MCF 10A (cell line): ENCODE measurements around the gene ASMT. TPM values are rescaled to one million over a fixed set of nuclear protein-coding genes. Genes with fewer than 3 reads are reported as not detected.
"Not testable (repeated sequence)": the region's sequence is repeated elsewhere in the genome, so short reads cannot be mapped to it uniquely, and the experiment has no call there.

Source experiments
- Bru-seq: library from RNA; stranded (reverse); fragments of 400-500 nt; gene quantifications from one replicate; lab custom pipeline; 2021; lab: Mats Ljungman, UMichigan
- BruChase-seq, 2 experiments: library from RNA; stranded (reverse); fragments of 400-500 nt; gene quantifications; one replicate each; lab custom pipeline; 2021; lab: Mats Ljungman, UMichigan
- BruUV-seq: library from RNA; stranded (reverse); fragments of 400-500 nt; replicated peaks from 2 replicates; lab custom pipeline; 2021; lab: Mats Ljungman, UMichigan
- CTCF ChIA-PET: fragments of 300-600 bp; sonication (Branson Sonifier 250); formaldehyde crosslinking; extraction: SDS; loops from one replicate; lab custom pipeline; 2021; ENCODE audit warnings: antibody characterized with exemption, inconsistent platforms; lab: Yijun Ruan, JAX
- POLR2A ChIA-PET: fragments of 300-600, 350-650 bp; sonication (Branson Sonifier 250); formaldehyde crosslinking; extraction: SDS; loops from one replicate; lab custom pipeline; 2020; ENCODE audit warnings: antibody characterized with exemption, inconsistent platforms; lab: Yijun Ruan, JAX
- DNase-seq: peaks from one replicate; pipeline ENCODE4 v3.0.0-alpha.2; 2018; ENCODE audit not compliant: unreplicated experiment
- H3K27ac Mint-ChIP-seq: one replicate; pipeline ENCODE4 v1.8.0; 2022; ENCODE audit warnings: mild to moderate bottlenecking, low read depth, mixed read lengths; ENCODE audit not compliant: unreplicated experiment
- H3K27me3 Mint-ChIP-seq: one replicate; pipeline ENCODE4 v1.8.0; 2022; ENCODE audit warnings: mixed read lengths; ENCODE audit not compliant: insufficient read depth, unreplicated experiment
- H3K36me3 Mint-ChIP-seq: one replicate; pipeline ENCODE4 v1.8.0; 2022; ENCODE audit warnings: mild to moderate bottlenecking, moderate library complexity, mixed read lengths; ENCODE audit not compliant: insufficient read depth, unreplicated experiment
- H3K4me1 Mint-ChIP-seq: one replicate; pipeline ENCODE4 v1.8.0; 2022; ENCODE audit warnings: mixed read lengths; ENCODE audit not compliant: insufficient read depth, unreplicated experiment
- H3K4me3 Mint-ChIP-seq: one replicate; pipeline ENCODE4 v1.8.0; 2022; ENCODE audit warnings: mild to moderate bottlenecking, moderate library complexity, mixed read lengths; ENCODE audit not compliant: unreplicated experiment
- H3K9me3 Mint-ChIP-seq: one replicate; pipeline ENCODE4 v1.8.0; 2022; ENCODE audit warnings: mixed read lengths; ENCODE audit not compliant: unreplicated experiment
- intact Hi-C: fragments of 100-400 bp; cut with micrococcal nuclease; formaldehyde crosslinking; loops from 2 replicates; pipeline ENCODE4 v1.14.1; 2022
- long read RNA-seq: library from polyadenylated mRNA; stranded (forward); transcript quantifications from one replicate; pipeline ENCODE4 v2.0.0, GENCODE V29; 2022
- total RNA-seq: library from RNA; stranded (reverse); gene quantifications from 2 replicates; pipeline ENCODE4 v1.2.3, GENCODE V29; 2022
- TF ChIP-seq, protein P1 (sequence below): fragments of 200-600 bp; IDR thresholded peaks from one replicate; pipeline ENCODE4 v1.8.0; 2022; ENCODE audit warnings: antibody characterized with exemption, mild to moderate bottlenecking; ENCODE audit not compliant: unreplicated experiment

Gene ASMT, protein sequence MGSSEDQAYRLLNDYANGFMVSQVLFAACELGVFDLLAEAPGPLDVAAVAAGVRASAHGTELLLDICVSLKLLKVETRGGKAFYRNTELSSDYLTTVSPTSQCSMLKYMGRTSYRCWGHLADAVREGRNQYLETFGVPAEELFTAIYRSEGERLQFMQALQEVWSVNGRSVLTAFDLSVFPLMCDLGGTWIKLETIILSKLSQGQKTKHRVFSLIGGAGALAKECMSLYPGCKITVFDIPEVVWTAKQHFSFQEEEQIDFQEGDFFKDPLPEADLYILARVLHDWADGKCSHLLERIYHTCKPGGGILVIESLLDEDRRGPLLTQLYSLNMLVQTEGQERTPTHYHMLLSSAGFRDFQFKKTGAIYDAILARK
- not detected in 2 replicates for total RNA-seq
- percentile 10 among the genes with signal in this experiment for Bru-seq, nascent RNA
- not detected for BruChase-seq, experiment 1, labeled RNA remaining after a 6-hour chase
- BruChase-seq, experiment 2, labeled RNA remaining after a 2-hour chase, result percentile 2 among the genes with signal in this experiment
- long read RNA-seq, result 0 reads

DNA sequence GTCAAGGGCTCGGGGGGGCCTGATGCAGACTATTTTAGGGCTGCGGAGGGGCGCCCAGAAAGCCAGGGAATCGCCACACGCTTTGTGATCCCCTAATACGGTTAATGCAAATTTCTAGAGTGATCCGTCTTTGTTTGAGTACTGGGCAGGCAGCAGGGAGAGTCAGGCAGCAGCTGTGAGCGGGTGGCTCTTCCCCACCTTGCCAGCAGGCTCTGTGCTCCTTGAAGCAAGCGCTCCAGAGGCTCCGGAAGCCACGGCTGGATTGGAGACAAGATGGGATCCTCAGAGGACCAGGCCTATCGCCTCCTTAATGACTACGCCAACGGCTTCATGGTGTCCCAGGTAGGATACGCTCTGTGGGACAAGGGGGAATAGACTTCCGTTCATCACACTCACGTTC lies at the start of gene ASMT:
ASMT (plus strand) TSS at position 133 of the 400 bp plus-strand sequence; CDS start at position 274, 141 bp downstream.
- TF ChIP-seq, protein P1, sequence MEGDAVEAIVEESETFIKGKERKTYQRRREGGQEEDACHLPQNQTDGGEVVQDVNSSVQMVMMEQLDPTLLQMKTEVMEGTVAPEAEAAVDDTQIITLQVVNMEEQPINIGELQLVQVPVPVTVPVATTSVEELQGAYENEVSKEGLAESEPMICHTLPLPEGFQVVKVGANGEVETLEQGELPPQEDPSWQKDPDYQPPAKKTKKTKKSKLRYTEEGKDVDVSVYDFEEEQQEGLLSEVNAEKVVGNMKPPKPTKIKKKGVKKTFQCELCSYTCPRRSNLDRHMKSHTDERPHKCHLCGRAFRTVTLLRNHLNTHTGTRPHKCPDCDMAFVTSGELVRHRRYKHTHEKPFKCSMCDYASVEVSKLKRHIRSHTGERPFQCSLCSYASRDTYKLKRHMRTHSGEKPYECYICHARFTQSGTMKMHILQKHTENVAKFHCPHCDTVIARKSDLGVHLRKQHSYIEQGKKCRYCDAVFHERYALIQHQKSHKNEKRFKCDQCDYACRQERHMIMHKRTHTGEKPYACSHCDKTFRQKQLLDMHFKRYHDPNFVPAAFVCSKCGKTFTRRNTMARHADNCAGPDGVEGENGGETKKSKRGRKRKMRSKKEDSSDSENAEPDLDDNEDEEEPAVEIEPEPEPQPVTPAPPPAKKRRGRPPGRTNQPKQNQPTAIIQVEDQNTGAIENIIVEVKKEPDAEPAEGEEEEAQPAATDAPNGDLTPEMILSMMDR, result no peak
- BruUV-seq, result no TSS peak
- Mint-ChIP-seq H3K4me3 (no peak within 1 kb of the TSS), H3K27ac (no peak within 1 kb of the TSS), H3K36me3 (no peaks in the 10 kb centered on the region), H3K9me3 (no peaks in the 10 kb centered on the region), H3K27me3 (peaks cover 12% of the 10 kb centered on the region), H3K4me1 (no peaks in the 10 kb centered on the region)
- POLR2A ChIA-PET, result no interaction called here
- no peak for DNase-seq
- CTCF ChIA-PET, result no interaction called here
- intact Hi-C loops, result no loop called here

DNA sequence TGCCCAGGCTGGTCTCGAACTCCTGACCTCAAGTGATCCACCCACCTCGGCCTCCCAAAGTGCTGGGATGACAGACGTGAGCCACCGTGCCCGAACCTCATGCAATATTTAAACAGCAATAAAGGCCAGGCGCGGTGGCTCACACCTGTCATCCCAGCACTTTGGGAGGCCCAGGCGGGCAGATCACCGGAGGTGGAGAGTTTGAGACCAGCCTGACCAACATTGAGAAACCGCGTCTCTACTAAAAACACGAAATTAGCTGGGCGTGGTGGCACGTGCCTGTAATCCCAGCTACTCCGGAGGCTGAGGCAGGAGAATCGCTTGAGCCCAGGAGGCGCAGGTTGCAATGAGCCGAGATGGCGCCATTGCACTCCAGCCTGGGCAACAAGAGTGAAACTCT lies 40.7 kb upstream of the ASMT start:
- H3K9me3 Mint-ChIP-seq, intact Hi-C loops, CTCF ChIA-PET, H3K27me3 Mint-ChIP-seq, H3K27ac Mint-ChIP-seq, H3K4me3 Mint-ChIP-seq, POLR2A ChIA-PET, BruUV-seq, H3K36me3 Mint-ChIP-seq, DNase-seq, H3K4me1 Mint-ChIP-seq: not testable (repeated sequence)

DNA sequence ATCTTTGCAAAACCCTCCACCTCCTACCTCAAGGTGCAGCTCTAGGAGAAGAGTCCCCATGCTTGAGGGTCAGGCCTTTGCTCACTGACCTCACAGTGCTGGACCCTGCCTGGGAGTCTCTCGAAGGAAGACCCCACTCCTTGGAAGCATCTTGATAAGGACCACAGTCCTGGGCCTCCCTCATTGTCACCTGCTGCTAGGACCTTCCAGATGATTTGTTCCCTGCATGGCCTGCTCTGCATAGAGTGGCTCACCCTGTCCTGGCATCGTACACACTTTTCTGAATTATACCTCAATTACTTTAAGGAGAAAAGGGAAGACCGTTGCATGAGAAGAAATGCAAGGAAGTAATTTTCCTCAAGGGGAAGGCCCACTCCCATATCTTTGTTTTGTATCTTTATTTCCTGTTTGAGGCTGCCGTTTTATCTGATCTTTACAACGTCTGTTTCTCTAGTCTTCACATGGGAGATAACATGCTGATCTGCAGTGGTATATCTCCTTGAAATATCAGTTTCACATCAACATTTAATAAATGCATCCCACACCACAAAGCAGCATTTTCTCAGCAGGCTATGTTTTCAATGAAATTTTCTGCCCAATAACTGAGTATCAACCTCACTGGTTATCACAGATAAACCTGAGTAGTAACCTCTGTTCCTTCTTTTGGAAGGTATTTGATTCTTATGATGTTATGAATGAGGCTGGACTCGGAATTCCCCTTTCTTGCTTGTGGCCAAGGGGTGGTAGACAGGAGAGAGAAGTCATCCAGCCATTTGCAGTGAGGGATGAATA lies 38.5 kb upstream of the ASMT start:
- TF ChIP-seq, protein P1, result no peak
- no peak for DNase-seq
- no TSS peak for BruUV-seq
- ChIA-PET POLR2A (no interaction called here), CTCF (no interaction called here)
- Mint-ChIP-seq H3K36me3 (no peaks in the 10 kb centered on the region), H3K4me3 (no peak overlapping the region), H3K4me1 (no peaks in the 10 kb centered on the region), H3K9me3 (no peaks in the 10 kb centered on the region), H3K27ac (no peak overlapping the region), H3K27me3 (no peaks in the 10 kb centered on the region)
- intact Hi-C loops, result no loop called here

DNA sequence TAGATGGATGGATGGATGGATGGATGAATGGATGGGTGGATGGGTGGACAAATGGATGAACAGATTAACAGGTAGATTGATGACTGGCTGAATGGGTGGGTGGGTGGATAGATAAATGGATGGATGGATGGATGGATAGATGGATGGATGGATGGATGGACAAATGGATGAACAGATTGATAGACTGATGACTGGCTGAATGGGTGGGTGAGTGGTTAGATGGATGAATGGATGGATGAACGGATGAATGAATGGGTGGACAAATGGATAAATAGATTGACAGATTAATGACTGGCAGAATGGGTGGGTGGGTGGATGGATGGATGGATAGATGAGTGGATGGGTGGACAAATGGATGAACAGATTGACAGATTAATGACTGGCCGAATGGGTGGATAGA lies 37.0 kb upstream of the ASMT start:
- TF ChIP-seq, protein P1, result no peak
- no peak for DNase-seq
- Mint-ChIP-seq H3K27ac (no peak overlapping the region), H3K4me1 (peaks cover 3% of the 10 kb centered on the region), H3K4me3 (no peak overlapping the region), H3K27me3 (no peaks in the 10 kb centered on the region), H3K36me3 (no peaks in the 10 kb centered on the region), H3K9me3 (no peaks in the 10 kb centered on the region)
- ChIA-PET POLR2A (no interaction called here), CTCF (no interaction called here)
- intact Hi-C loops, result no loop called here
- BruUV-seq, result no TSS peak
